Stimulated activated CD4-positive, alpha-beta T cell treated with anti-CD3 and anti-CD28 coated beads, Interleukin-2, amount 100 ng/mL, for 48 hours (primary cell): ENCODE data around the gene SLC44A2.

Experiments
- DNase-seq, 2 donors: peaks; one replicate each; pipeline ENCODE4 v3.0.0-alpha.2; 2020

Gene SLC44A2

DNA sequence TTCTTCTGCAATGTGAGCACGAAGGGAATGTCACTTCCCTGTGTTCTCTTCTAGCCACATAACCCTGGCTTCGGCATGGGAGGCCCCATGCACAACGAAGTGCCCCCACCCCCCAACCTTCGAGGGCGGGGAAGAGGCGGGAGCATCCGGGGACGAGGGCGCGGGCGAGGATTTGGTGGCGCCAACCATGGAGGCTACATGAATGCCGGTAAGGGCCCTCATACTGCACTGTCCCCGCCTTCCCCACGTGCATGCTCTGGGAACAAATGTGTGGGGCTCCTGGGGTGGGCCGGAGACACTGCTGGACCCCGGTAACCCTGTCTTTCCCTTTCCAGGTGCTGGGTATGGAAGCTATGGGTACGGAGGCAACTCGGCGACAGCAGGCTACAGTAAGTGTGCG lies 58.2 kb downstream of the SLC44A2 start:
- no peak for DNase-seq

DNA sequence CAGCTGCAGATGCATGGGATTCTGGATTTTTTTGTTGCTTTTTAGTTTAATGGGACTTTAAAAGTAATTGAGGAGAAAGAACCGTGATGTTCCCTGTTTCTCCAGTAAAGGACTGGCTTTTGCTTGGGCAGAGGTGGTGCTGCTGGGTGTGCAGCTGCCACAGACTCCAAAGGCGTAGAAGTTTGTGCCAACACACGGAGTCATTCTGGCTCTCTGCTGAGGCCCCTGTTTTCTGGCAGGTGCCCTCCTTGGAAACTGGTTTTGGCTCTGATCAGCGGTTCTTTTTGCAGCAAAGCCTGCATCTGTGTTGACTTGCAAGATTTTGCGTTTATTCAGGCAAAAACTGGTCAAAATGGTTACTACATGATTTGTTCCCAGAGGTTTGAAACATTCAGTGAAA lies 59.9 kb downstream of the SLC44A2 start:
- DNase-seq = no peak

DNA sequence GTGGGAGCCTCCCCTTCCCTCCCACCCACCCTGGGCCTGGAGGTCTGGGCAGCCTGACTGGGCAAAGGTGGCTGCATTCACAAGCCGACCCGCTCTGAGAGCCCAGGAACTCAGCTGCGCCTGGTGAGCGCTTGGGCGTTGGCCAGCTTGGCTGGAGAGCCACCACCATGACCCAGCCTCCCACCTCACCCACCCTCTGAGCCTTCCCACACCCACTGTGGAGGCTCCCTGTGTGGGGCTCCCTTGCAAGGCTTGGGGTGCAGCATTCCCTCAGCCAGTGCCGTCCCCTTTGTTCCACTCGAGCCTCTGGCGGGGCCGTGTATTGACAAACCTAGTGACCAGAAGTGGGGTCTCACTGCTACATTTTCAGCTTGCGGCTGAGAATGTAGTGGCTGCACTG lies 60.8 kb downstream of the SLC44A2 start:
- DNase-seq = no peak

DNA sequence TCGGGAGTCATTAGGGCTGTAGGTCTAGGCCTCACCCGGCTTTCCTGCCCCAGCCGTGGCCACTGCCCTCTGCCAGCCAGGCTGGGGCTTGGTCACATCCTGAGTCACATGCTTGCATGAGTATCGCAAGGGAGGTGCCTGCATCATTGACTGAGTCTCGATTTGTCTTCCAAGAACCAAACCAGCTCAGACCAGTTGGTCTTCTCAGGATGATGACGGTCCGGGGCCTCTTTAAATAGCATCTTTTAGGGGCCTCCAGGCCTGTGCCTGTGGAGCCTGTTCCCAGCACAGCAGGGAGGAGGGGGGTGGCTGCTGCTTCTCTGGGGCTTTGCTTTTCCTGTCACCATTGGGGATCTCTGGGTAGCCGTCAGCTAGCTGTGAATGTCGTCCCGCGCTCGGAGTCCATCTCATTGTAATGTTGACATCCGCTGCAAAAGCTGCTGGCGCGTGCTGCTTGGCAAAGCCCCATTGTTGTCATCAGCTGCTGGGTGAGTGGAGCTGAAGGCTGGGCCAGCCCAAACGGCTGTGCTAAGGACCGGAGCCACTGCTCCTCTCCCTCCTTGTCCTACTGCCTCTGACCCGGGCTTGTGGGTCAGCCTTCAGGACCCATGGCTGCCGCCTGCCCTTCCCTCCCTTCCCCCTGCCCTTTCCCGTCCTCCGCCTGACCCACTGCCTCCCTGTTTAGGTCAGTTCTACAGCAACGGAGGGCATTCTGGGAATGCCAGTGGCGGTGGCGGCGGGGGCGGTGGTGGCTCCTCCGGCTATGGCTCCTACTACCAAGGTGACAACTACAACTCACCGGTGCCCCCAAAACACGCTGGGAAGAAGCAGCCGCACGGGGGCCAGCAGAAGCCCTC lies 61.5 kb downstream of the SLC44A2 start:
- DNase-seq = no peak

- no peak for DNase-seq
Measured at GRCh38 chr19:10687518-10688288, 62.4 kb downstream of the SLC44A2 start.

DNA sequence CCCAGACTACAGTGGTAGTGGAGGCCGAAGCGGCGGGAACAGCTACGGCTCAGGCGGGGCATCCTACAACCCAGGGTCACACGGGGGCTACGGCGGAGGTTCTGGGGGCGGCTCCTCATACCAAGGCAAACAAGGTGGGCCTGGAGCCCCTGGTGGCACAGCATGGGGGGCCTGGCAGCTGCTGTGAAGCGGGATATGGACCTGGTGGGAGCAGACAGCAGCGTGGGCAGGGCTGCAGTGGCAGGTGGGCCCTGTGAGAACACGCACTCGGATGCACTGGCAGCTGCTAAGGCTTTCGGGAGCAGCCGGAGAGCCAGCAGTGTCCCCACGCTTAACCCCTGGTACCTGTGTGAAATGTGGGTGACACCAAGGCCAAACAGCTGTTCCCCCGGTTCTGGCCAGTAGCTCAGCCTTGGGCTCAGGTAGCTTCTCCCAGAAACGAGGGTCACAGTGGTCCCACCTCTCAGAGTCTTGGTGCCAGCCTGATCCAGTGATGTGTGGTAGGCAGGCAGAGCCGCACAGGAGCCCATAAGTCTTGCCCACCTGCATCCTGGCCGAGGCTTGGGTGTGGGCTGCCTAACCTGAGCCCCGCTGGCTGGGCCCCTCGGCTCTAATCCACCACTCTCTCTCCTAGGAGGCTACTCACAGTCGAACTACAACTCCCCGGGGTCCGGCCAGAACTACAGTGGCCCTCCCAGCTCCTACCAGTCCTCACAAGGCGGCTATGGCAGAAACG lies 63.4 kb downstream of the SLC44A2 start:
- no peak for DNase-seq

- no peak for DNase-seq
Measured at GRCh38 chr19:10690341-10690781, 65.0 kb downstream of the SLC44A2 start.

DNA sequence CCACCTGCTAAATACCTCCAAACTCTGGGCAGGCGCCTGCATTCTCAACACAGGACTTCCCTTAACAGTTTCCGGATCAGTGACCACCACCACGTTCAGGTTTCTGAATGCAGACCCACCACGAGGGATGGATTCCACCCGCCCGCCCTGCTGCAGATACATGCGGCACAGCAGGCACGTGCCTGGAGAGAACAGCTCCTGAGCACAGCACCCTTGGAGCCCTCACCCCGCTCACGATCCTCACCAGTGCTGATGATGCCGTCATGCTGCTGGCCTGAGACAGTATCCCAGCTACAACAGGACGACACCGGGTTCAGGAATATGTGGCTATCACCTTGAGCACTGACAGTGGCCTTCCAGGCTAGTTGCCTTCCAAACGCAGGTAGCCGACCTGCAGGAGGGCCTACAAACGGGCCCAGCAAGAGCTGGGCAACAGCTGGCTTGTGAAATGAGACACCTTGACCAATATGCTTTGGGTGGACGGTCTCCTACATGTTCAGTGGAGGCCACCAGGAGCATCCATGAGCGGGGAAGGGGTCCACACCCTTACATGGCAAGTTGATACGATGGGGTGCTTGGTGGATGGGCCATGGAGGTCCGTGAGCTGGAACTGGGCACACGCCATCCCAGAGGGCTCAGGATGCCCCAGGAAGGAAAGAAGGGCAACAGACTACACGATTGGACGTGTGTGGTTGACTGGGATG lies 66.0 kb downstream of the SLC44A2 start:
- DNase-seq = no peak

- DNase-seq = no peak
Measured at GRCh38 chr19:10691883-10692282, 66.5 kb downstream of the SLC44A2 start.

- no peak for DNase-seq
Measured at GRCh38 chr19:10692673-10693264, 67.4 kb downstream of the SLC44A2 start.
